Karpas-422 (cell line): ENCODE measurements around the gene MIS18BP1. TPM values are rescaled to one million over a fixed set of nuclear protein-coding genes. Genes with fewer than 3 reads are reported as not detected.
"Not testable (repeated sequence)": the region's sequence is repeated elsewhere in the genome, so short reads cannot be mapped to it uniquely, and the experiment has no call there.

Source experiments
- DNase-seq: peaks from one replicate; pipeline ENCODE4 v3.0.0-alpha.2; 2015
- H2AFZ ChIP-seq: fragments of 200-600 bp; sonication (generic); 2 replicates; pipeline ENCODE4 v1.6.1; 2014; ENCODE audit warnings: antibody characterized with exemption, low read length, mixed read lengths
- H3K27ac ChIP-seq: fragments of 200-600 bp; sonication (generic); 2 replicates; pipeline ENCODE4 v1.5.1; 2014; ENCODE audit warnings: mild to moderate bottlenecking, low read length, moderate library complexity
- H3K27me3 ChIP-seq: fragments of 200-600 bp; sonication (generic); 2 replicates; pipeline ENCODE4 v1.6.1; 2014; ENCODE audit warnings: low read length, mixed read lengths
- H3K36me3 ChIP-seq: fragments of 200-600 bp; sonication (generic); 2 replicates; pipeline ENCODE4 v1.6.1; 2014; ENCODE audit warnings: low read length, mixed read lengths; ENCODE audit not compliant: insufficient read depth
- H3K4me1 ChIP-seq: fragments of 200-600 bp; sonication (generic); 2 replicates; pipeline ENCODE4 v1.6.1; 2014; ENCODE audit warnings: mild to moderate bottlenecking, low read length, mixed read lengths
- H3K4me2 ChIP-seq: fragments of 200-600 bp; sonication (generic); 2 replicates; pipeline ENCODE4 v1.6.1; 2014; ENCODE audit warnings: low read length, low read depth, mild to moderate bottlenecking; ENCODE audit not compliant: poor library complexity, severe bottlenecking
- H3K4me3 ChIP-seq: fragments of 200-600 bp; sonication (generic); 2 replicates; pipeline ENCODE4 v1.5.1; 2014; ENCODE audit warnings: mild to moderate bottlenecking, antibody characterized with exemption, low read length, mixed read lengths
- H3K79me2 ChIP-seq: fragments of 200-600 bp; sonication (generic); 2 replicates; pipeline ENCODE4 v1.6.1; 2014; ENCODE audit warnings: mild to moderate bottlenecking, low read length, mixed read lengths
- H3K9ac ChIP-seq: fragments of 200-600 bp; sonication (generic); 2 replicates; pipeline ENCODE4 v1.6.0; 2014; ENCODE audit warnings: low read length
- H3K9me2 ChIP-seq: fragments of 200-600 bp; sonication (generic), shearing (Covaris generic); replicated peaks from 2 replicates; pipeline ENCODE4 v1.6.0; 2014; ENCODE audit warnings: mild to moderate bottlenecking, low read length, moderate library complexity; ENCODE audit not compliant: insufficient read depth
- H3K9me3 ChIP-seq: fragments of 300-700, 200-600 bp; sonication (generic); 2 replicates; pipeline ENCODE4 v1.6.1; 2014; ENCODE audit warnings: low read length, mixed read lengths
- H4K20me1 ChIP-seq: fragments of 200-600 bp; sonication (generic); 2 replicates; pipeline ENCODE4 v1.6.1; 2014; ENCODE audit warnings: mild to moderate bottlenecking, antibody characterized with exemption, low read length, low read depth; ENCODE audit not compliant: insufficient read depth
- total RNA-seq: library from RNA; depleted of rRNA; stranded (reverse); fragments of >200 nt; shearing (Covaris generic); gene quantifications from 2 replicates; pipeline ENCODE4 v1.2.3, GENCODE V29; 2014; ENCODE audit warnings: low replicate concordance

The MIS18BP1 gene
- total RNA-seq, 1 experiment from 2014 or later, result 147 TPM

DNA sequence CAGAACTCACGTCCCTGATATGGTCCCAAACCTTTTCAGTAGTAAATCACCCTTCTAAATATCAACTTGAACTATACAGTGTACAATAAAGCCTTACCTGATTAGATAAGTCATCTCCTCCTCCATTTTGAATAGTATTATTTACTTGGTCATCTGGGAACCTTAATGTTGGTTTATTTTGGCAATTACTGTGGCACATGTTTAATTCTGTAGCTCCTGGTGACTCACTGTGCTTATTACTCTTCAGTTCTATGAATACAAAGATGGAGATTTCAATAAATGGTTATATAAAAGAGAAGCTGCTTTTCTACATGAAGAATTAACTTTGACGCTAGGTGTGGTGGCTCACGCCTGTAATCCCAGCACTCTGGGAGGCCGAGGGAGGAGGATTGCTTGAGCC lies 25.4 kb downstream of the MIS18BP1 start:
- H3K27me3 ChIP-seq, result no peaks in the 10 kb centered on the region
- H3K27ac ChIP-seq, result no peak overlapping the region
- no peak overlapping the region for H3K4me2 ChIP-seq
- H3K9me3 ChIP-seq, result no peaks in the 10 kb centered on the region
- peaks cover 83% of the 10 kb centered on the region for H3K79me2 ChIP-seq
- H3K4me3 ChIP-seq, result no peak overlapping the region
- no peak for DNase-seq
- H3K4me1 ChIP-seq, result no peaks in the 10 kb centered on the region
- H2AFZ ChIP-seq, result no peak overlapping the region
- H4K20me1 ChIP-seq, result peaks cover 3% of the 10 kb centered on the region; the same call in 1 of the 2 replicates
- H3K9ac ChIP-seq, result no peak overlapping the region
- peaks cover 93% of the 10 kb centered on the region for H3K36me3 ChIP-seq
- no peaks in the 10 kb centered on the region for H3K9me2 ChIP-seq

DNA sequence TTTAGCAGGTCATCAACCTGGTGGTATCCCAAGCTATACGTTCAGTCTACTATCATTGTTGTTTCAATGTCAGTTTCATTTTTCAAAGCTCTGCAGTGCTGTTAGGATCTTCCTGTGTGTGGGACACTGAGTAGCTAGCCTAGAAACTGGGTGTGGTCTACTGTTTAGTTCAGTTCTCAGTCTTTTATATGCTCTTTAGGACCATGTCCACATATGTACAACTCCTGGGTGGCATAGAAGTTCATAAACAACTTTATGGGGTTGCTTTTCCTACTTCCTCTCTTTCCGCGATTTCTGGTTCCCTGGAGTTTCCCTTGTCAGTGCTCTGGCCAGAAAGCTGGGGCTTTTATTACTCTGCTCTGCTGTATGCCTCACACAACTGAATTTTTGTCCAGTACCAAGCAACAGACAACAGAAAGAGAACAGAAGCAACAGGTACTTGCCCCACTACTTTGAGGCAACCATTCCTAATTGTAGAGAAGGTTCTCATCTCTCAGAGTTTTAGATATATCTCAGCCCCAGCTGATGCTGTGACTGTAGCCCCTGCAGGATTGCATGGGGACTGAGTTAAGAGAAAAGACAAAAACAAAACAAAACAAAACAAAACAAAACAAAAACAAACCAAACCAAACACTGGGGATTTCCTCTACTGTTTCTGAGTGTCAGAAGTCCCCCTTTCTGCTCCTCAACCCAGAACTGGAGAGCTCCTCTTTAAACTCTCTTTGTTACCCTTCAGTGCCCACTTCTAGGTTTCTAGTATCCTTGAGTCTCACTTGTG lies 30.3 kb downstream of the MIS18BP1 start:
- Histone ChIP-seq H3K36me3 (peaks cover 82% of the 10 kb centered on the region), H3K79me2 (peaks cover 68% of the 10 kb centered on the region)

DNA sequence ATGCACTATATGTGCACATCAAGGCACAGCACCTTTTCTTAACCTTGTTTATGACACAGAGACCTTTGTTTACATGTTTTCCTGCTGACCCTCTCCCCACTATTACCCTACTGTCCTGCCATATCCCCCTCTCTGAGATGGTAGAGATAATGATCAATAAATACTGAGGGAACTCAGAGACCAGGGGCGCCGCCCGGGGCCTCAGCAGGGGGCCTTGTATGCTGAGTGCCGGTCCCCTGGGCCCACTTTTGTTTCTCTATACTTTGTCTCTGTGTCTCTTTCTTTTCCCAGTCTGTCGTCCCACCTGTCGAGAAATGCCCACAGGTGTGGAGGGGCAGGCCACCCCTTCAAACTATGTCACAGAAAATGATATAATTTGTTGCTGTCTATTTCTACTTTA lies 38.7 kb downstream of the MIS18BP1 start:
- not testable (repeated sequence) for H4K20me1 ChIP-seq, H2AFZ ChIP-seq, H3K9me2 ChIP-seq, H3K9ac ChIP-seq, H3K9me3 ChIP-seq, H3K27ac ChIP-seq, H3K4me3 ChIP-seq, H3K27me3 ChIP-seq, H3K4me1 ChIP-seq, DNase-seq, H3K4me2 ChIP-seq
- Histone ChIP-seq H3K79me2 (peaks cover 33% of the 10 kb centered on the region), H3K36me3 (peaks cover 74% of the 10 kb centered on the region)

More for the DNA sequence above, 30.3 kb downstream of the MIS18BP1 start:
- no peak overlapping the region for H3K4me2 ChIP-seq
- no peaks in the 10 kb centered on the region for H3K9me2 ChIP-seq
- no peak overlapping the region for H3K9ac ChIP-seq
- no peaks in the 10 kb centered on the region for H3K27me3 ChIP-seq
- no peaks in the 10 kb centered on the region for H3K9me3 ChIP-seq
- no peak overlapping the region for H3K4me3 ChIP-seq
- H4K20me1 ChIP-seq, result no peaks in the 10 kb centered on the region
- H3K4me1 ChIP-seq, result no peaks in the 10 kb centered on the region
- no peak for DNase-seq
- H2AFZ ChIP-seq, result no peak overlapping the region
- H3K27ac ChIP-seq, result no peak overlapping the region

GRCh38 chr14:45213716-45214115 lies 39.3 kb downstream of the MIS18BP1 start:
- H3K4me1 ChIP-seq, DNase-seq, H3K9me3 ChIP-seq, H3K4me2 ChIP-seq, H4K20me1 ChIP-seq, H3K4me3 ChIP-seq, H2AFZ ChIP-seq, H3K27ac ChIP-seq, H3K27me3 ChIP-seq, H3K9me2 ChIP-seq, H3K9ac ChIP-seq: not testable (repeated sequence)
- peaks cover 74% of the 10 kb centered on the region for H3K36me3 ChIP-seq
- H3K79me2 ChIP-seq, result peaks cover 30% of the 10 kb centered on the region

- no peak overlapping the region for H2AFZ ChIP-seq
Measured at GRCh38 chr14:45212231-45212630, 40.8 kb downstream of the MIS18BP1 start.

GRCh38 chr14:45211295-45211694 lies 41.7 kb downstream of the MIS18BP1 start:
- no peaks in the 10 kb centered on the region for H3K9me3 ChIP-seq
- no peak overlapping the region for H3K4me3 ChIP-seq
- H3K9ac ChIP-seq, result no peak overlapping the region
- H2AFZ ChIP-seq, result no peak overlapping the region
- no peaks in the 10 kb centered on the region for H3K9me2 ChIP-seq
- H3K4me1 ChIP-seq, result no peaks in the 10 kb centered on the region
- H3K27me3 ChIP-seq, result no peaks in the 10 kb centered on the region
- no peak overlapping the region for H3K27ac ChIP-seq
- no peak for DNase-seq
- H4K20me1 ChIP-seq, result no peaks in the 10 kb centered on the region
- H3K36me3 ChIP-seq, result peaks cover 75% of the 10 kb centered on the region
- H3K79me2 ChIP-seq, result peaks cover 26% of the 10 kb centered on the region
- H3K4me2 ChIP-seq, result no peak overlapping the region

More at GRCh38 chr14:45212231-45212630, 40.8 kb downstream of the MIS18BP1 start:
- Histone ChIP-seq H3K36me3 (peaks cover 75% of the 10 kb centered on the region), H3K79me2 (peaks cover 27% of the 10 kb centered on the region), H3K4me3 (no peak overlapping the region), H4K20me1 (no peaks in the 10 kb centered on the region), H3K9me3 (no peaks in the 10 kb centered on the region), H3K4me1 (no peaks in the 10 kb centered on the region), H3K27ac (no peak overlapping the region), H3K9ac (no peak overlapping the region), H3K27me3 (no peaks in the 10 kb centered on the region), H3K4me2 (no peak overlapping the region), H3K9me2 (no peaks in the 10 kb centered on the region)
- no peak for DNase-seq

DNA sequence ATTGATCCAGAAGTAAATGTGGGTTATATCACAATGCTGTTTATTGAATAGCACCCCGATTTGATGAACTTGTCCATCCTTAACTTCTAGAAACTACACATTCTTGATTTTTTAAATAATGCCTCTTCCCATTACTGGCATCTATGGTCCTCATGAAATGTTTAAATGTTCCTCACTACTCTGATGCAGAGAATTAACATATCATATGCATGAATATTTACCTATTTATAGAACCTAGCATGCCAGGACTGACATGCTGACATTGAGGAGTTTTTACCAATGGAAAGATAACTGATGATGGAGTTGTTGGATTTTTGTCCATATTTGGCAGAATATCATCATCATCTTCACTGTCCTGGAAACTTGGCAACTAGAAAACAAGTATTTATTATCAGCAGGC lies 42.8 kb downstream of the MIS18BP1 start:
- Histone ChIP-seq H3K4me1 (no peaks in the 10 kb centered on the region), H3K27me3 (no peaks in the 10 kb centered on the region), H3K79me2 (peaks cover 27% of the 10 kb centered on the region), H3K4me2 (no peak overlapping the region), H3K27ac (no peak overlapping the region), H3K36me3 (peaks cover 78% of the 10 kb centered on the region), H3K4me3 (no peak overlapping the region), H3K9me2 (no peaks in the 10 kb centered on the region), H3K9ac (no peak overlapping the region), H2AFZ (no peak overlapping the region), H3K9me3 (no peaks in the 10 kb centered on the region), H4K20me1 (no peaks in the 10 kb centered on the region)
- DNase-seq, result no peak

DNA sequence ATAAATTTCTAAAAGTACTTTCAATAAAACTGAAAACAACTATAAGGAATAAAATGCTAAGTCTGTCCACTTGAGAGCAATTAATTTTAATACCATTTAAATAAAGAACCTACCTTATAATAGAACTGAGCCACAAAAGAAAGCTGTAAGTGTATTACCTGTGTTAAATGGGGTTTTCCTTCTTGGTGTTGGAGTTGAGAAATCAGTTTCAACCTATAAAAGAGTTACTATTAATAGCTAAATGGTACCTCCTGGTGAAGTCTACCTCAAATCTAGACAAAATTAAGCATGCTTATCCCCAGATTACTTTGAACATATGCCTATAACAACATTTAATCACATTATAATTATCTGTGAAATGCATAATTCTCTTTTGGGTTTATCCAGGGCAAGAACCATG lies 48.8 kb downstream of the MIS18BP1 start:
- Histone ChIP-seq H3K4me1 (no peaks in the 10 kb centered on the region), H3K9me2 (no peaks in the 10 kb centered on the region), H3K79me2 (peaks cover 17% of the 10 kb centered on the region), H4K20me1 (no peaks in the 10 kb centered on the region), H3K36me3 (peaks cover 74% of the 10 kb centered on the region), H3K4me3 (no peak overlapping the region), H2AFZ (no peak overlapping the region), H3K27ac (no peak overlapping the region), H3K27me3 (no peaks in the 10 kb centered on the region), H3K9ac (no peak overlapping the region), H3K4me2 (no peak overlapping the region), H3K9me3 (no peaks in the 10 kb centered on the region)
- no peak for DNase-seq
